Activated T-helper 1 cell treated with anti-CD3 and anti-CD28 coated beads, Interleukin-12 subunit alpha, Interleukin-12 subunit beta, Interleukin-2, Interleukin-4 antibody, amounts not matched to agents 30 ng/mL and 10 ng/mL and 1 ng/mL, durations not matched to agents 14 hours and 24 hours and 36 hours (primary cell): ENCODE results near the gene APBB3. TPM values are rescaled to one million over a fixed set of nuclear protein-coding genes. Genes with fewer than 3 reads are reported as not detected.

ENCODE experiments used
- DNase-seq: peaks from one replicate; pipeline ENCODE4 v3.0.0; 2021; ENCODE audit warnings: low spot score
- H3K27ac Mint-ChIP-seq: one replicate; pipeline ENCODE4 v1.8.0; 2021; ENCODE audit warnings: mild to moderate bottlenecking, mixed read lengths
- H3K27me3 Mint-ChIP-seq: one replicate; pipeline ENCODE4 v1.8.0; 2022; ENCODE audit warnings: mild to moderate bottlenecking, moderate library complexity, mixed read lengths; ENCODE audit not compliant: insufficient read depth
- H3K36me3 Mint-ChIP-seq: one replicate; pipeline ENCODE4 v1.8.0; 2021; ENCODE audit warnings: low read depth, mixed read lengths
- H3K4me1 Mint-ChIP-seq: one replicate; pipeline ENCODE4 v1.8.0; 2021; ENCODE audit warnings: low read depth, mixed read lengths
- H3K4me3 Mint-ChIP-seq: one replicate; pipeline ENCODE4 v1.8.0; 2021; ENCODE audit warnings: mild to moderate bottlenecking, moderate library complexity, mixed read lengths
- H3K9me3 Mint-ChIP-seq: one replicate; pipeline ENCODE4 v1.8.0; 2021; ENCODE audit warnings: mixed read lengths
- intact Hi-C: fragments of 100-400 bp; cut with micrococcal nuclease; formaldehyde crosslinking; loops from one replicate; pipeline ENCODE4 v1.15.1; 2024
- total RNA-seq: library from RNA; stranded (reverse); gene quantifications from 2 replicates; pipeline ENCODE4 v1.2.3, GENCODE V29; 2022

The APBB3 gene
- total RNA-seq, 1 donor from 2014 or later = 17.2 TPM

GRCh38 chr5:140557965-140558364 is 6.4 kb downstream of the APBB3 start:
- intact Hi-C loops = loop anchor here (1.0 to 10.0 kb wide), 8 partner anchors 7 to 303 kb away; partner anchors contain the start of genes EIF4EBP3, IK, NDUFA2 and PFDN1
- peak overlapping the region; percentile 89 for H3K27ac Mint-ChIP-seq

GRCh38 chr5:140557136-140557805 is 7.1 kb downstream of the APBB3 start, which contains the start of gene SRA1:
SRA1 (minus strand) TSS chr5:140557473; CDS start chr5:140557452, 21 bp downstream.
- peak; percentile 90 for DNase-seq
- H3K4me1 Mint-ChIP-seq = peaks cover 47% of the 10 kb centered on the region
- H3K27me3 Mint-ChIP-seq = no peaks in the 10 kb centered on the region
- no peaks in the 10 kb centered on the region for H3K9me3 Mint-ChIP-seq
- H3K36me3 Mint-ChIP-seq = peaks cover 42% of the 10 kb centered on the region
- intact Hi-C loops = loop anchor here (1.0 to 10.0 kb wide), 8 partner anchors 8 to 302 kb away; partner anchors contain the start of genes EIF4EBP3, IK, NDUFA2 and PFDN1
- peak within 1 kb of the TSS; percentile 88 for H3K4me3 Mint-ChIP-seq
- H3K27ac Mint-ChIP-seq = peak within 1 kb of the TSS; percentile 89

More at GRCh38 chr5:140557965-140558364, 6.4 kb downstream of the APBB3 start:
- no peaks in the 10 kb centered on the region for H3K27me3 Mint-ChIP-seq
- peaks cover 39% of the 10 kb centered on the region for H3K36me3 Mint-ChIP-seq
- peak overlapping the region; percentile 88 for H3K4me3 Mint-ChIP-seq
- H3K9me3 Mint-ChIP-seq = no peaks in the 10 kb centered on the region
- peaks cover 50% of the 10 kb centered on the region for H3K4me1 Mint-ChIP-seq
- no peak for DNase-seq

GRCh38 chr5:140556438-140556837 is 8.0 kb downstream of the APBB3 start:
- H3K4me1 Mint-ChIP-seq = peaks cover 52% of the 10 kb centered on the region
- H3K9me3 Mint-ChIP-seq = no peaks in the 10 kb centered on the region
- no peak for DNase-seq
- intact Hi-C loops = loop anchor here (2.0 to 10.0 kb wide), 4 partner anchors 90 to 302 kb away; partner anchors contain the start of genes IK, NDUFA2, PFDN1 and ZMAT2
- H3K4me3 Mint-ChIP-seq = peak overlapping the region; percentile 88
- H3K36me3 Mint-ChIP-seq = peaks cover 43% of the 10 kb centered on the region
- peak overlapping the region; percentile 89 for H3K27ac Mint-ChIP-seq
- H3K27me3 Mint-ChIP-seq = no peaks in the 10 kb centered on the region

- H3K4me3 Mint-ChIP-seq = peak overlapping the region; percentile 88
- peaks cover 45% of the 10 kb centered on the region for H3K36me3 Mint-ChIP-seq
- H3K4me1 Mint-ChIP-seq = peaks cover 57% of the 10 kb centered on the region
- intact Hi-C loops = loop anchor here (2.0 to 10.0 kb wide), 4 partner anchors 91 to 301 kb away; partner anchors contain the start of genes IK, NDUFA2, PFDN1 and ZMAT2
- H3K27ac Mint-ChIP-seq = peak overlapping the region; percentile 89
- no peak for DNase-seq
- no peaks in the 10 kb centered on the region for H3K27me3 Mint-ChIP-seq
- H3K9me3 Mint-ChIP-seq = no peaks in the 10 kb centered on the region
Observed at GRCh38 chr5:140555747-140556312, 8.6 kb downstream of the APBB3 start.

GRCh38 chr5:140554454-140554853 is 9.9 kb downstream of the APBB3 start:
- DNase-seq = no peak
- Mint-ChIP-seq H3K27ac (peak overlapping the region; percentile 90), H3K27me3 (no peaks in the 10 kb centered on the region), H3K9me3 (no peaks in the 10 kb centered on the region), H3K4me1 (peaks cover 71% of the 10 kb centered on the region), H3K36me3 (peaks cover 54% of the 10 kb centered on the region), H3K4me3 (peak overlapping the region; percentile 65)
- intact Hi-C loops = loop anchor here (10.0 kb wide), 1 partner anchor 300 kb away; no protein-coding TSS in a partner anchor

- no peaks in the 10 kb centered on the region for H3K27me3 Mint-ChIP-seq
- no peaks in the 10 kb centered on the region for H3K9me3 Mint-ChIP-seq
- peaks cover 79% of the 10 kb centered on the region for H3K4me1 Mint-ChIP-seq
- DNase-seq = no peak
- H3K4me3 Mint-ChIP-seq = peak overlapping the region; percentile 65
- peak overlapping the region; percentile 90 for H3K27ac Mint-ChIP-seq
- peaks cover 56% of the 10 kb centered on the region for H3K36me3 Mint-ChIP-seq
- intact Hi-C loops = loop anchor here (10.0 kb wide), 1 partner anchor 299 kb away; no protein-coding TSS in a partner anchor
Observed at GRCh38 chr5:140553657-140554056, 10.7 kb downstream of the APBB3 start.

- Mint-ChIP-seq H3K4me1 (peaks cover 85% of the 10 kb centered on the region), H3K27ac (no peak overlapping the region), H3K36me3 (peaks cover 49% of the 10 kb centered on the region)
Observed at GRCh38 chr5:140551872-140552271, 12.5 kb downstream of the APBB3 start.

GRCh38 chr5:140550147-140551079 is 14.0 kb downstream of the APBB3 start:
- H3K36me3 Mint-ChIP-seq = peaks cover 41% of the 10 kb centered on the region
- H3K4me3 Mint-ChIP-seq = peak overlapping the region; percentile 1
- H3K27me3 Mint-ChIP-seq = no peaks in the 10 kb centered on the region
- peaks cover 72% of the 10 kb centered on the region for H3K4me1 Mint-ChIP-seq
- intact Hi-C loops = loop anchor here (10.0 kb wide), 1 partner anchor 296 kb away; no protein-coding TSS in a partner anchor
- H3K27ac Mint-ChIP-seq = peak overlapping the region; percentile 35
- no peaks in the 10 kb centered on the region for H3K9me3 Mint-ChIP-seq
- no peak for DNase-seq

More at GRCh38 chr5:140551872-140552271, 12.5 kb downstream of the APBB3 start:
- no peak for DNase-seq
- H3K4me3 Mint-ChIP-seq = no peak overlapping the region
- H3K9me3 Mint-ChIP-seq = no peaks in the 10 kb centered on the region
- H3K27me3 Mint-ChIP-seq = no peaks in the 10 kb centered on the region
- intact Hi-C loops = loop anchor here (10.0 kb wide), 1 partner anchor 297 kb away; no protein-coding TSS in a partner anchor

- intact Hi-C loops = loop anchor here (5.0 to 10.0 kb wide), 2 partner anchors 295 to 1808 kb away; no protein-coding TSS in a partner anchor
- peaks cover 40% of the 10 kb centered on the region for H3K36me3 Mint-ChIP-seq
- peak overlapping the region; percentile 51 for H3K4me3 Mint-ChIP-seq
Observed at GRCh38 chr5:140549237-140550144, 14.9 kb downstream of the APBB3 start.

GRCh38 chr5:140548791-140549190 is 15.6 kb downstream of the APBB3 start:
- peaks cover 59% of the 10 kb centered on the region for H3K4me1 Mint-ChIP-seq
- H3K27me3 Mint-ChIP-seq = no peaks in the 10 kb centered on the region
- intact Hi-C loops = loop anchor here (5.0 kb wide), 1 partner anchor 1809 kb away; no protein-coding TSS in a partner anchor
- H3K36me3 Mint-ChIP-seq = peaks cover 42% of the 10 kb centered on the region
- H3K27ac Mint-ChIP-seq = no peak overlapping the region
- no peak for DNase-seq
- peak overlapping the region; percentile 51 for H3K4me3 Mint-ChIP-seq
- H3K9me3 Mint-ChIP-seq = no peaks in the 10 kb centered on the region

More at GRCh38 chr5:140549237-140550144, 14.9 kb downstream of the APBB3 start:
- DNase-seq = no peak
- H3K4me1 Mint-ChIP-seq = peaks cover 66% of the 10 kb centered on the region
- peak overlapping the region; percentile 79 for H3K27ac Mint-ChIP-seq
- no peaks in the 10 kb centered on the region for H3K27me3 Mint-ChIP-seq
- H3K9me3 Mint-ChIP-seq = no peaks in the 10 kb centered on the region

GRCh38 chr5:140548300-140548688 is 16.1 kb downstream of the APBB3 start:
- Mint-ChIP-seq H3K4me1 (peaks cover 54% of the 10 kb centered on the region), H3K27ac (peak overlapping the region; percentile 82), H3K27me3 (no peaks in the 10 kb centered on the region), H3K4me3 (peak overlapping the region; percentile 80), H3K36me3 (peaks cover 39% of the 10 kb centered on the region), H3K9me3 (no peaks in the 10 kb centered on the region)
- intact Hi-C loops = loop anchor here (5.0 kb wide), 1 partner anchor 1809 kb away; no protein-coding TSS in a partner anchor
- no peak for DNase-seq
